Measurements from ENCODE around the gene TMEM220.
"Not testable (repeated sequence)": the region's sequence is repeated elsewhere in the genome, so short reads cannot be mapped to it uniquely, and the experiment has no call there.

Gene TMEM220

DNA sequence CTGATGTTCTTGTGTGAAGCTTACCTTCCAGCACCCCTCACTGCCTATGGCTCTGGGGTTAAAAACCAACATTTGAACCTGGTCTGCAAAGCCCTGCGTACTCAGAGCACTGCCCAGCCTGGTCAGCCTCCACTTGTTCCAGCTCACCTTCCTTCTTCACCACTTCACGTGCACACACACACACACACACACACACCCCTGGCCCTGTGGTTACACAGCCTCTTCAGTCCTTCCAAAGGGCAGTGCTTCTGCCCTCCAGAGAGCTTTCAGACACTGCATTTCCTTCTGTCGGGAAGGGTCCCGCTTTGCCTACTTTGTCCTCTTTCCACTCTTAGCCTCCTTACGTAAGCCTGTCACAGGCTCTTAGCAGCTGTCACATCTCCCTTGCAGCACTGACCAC, 9.6 kb upstream of the TMEM220 start:
- no peak for TF ChIP-seq CTCF (IDR thresholded peaks at IDR 0.05; ENCODE audit: low read length, missing control alignments)
- no peak for DNase-seq (ENCODE audit: low read depth)
- no peak overlapping the region for H3K4me3 ChIP-seq (replicated peaks; ENCODE audit: low read depth, low read length)

GRCh38 chr17:10738521-10739258, 8.9 kb upstream of the TMEM220 start:
- DNase-seq (ENCODE audit: low read depth) = no peak
- no peak overlapping the region for H3K4me3 ChIP-seq (replicated peaks; ENCODE audit: low read depth, low read length)
- TF ChIP-seq CTCF (IDR thresholded peaks at IDR 0.05; ENCODE audit: low read length, missing control alignments) = no peak

DNA sequence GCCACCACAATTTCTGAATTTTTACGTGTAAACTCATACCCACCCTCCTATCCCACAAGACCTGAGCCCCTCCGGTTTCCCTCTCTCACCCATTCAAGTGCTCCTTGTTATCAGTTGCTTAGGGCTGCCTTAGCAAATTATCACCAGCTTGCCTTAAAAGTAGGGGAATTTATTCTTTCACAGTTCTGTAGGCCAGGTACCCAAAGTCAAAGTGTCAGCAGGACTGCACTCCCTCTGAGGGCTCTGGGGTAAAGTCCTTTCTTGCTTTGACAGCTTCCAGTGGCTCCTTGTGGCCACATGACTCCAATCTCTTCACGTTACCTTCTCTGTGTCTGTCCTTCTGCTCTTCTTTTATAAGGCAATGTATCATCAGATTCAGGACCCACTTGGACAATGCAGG, 7.9 kb upstream of the TMEM220 start:
- TF ChIP-seq CTCF (IDR thresholded peaks at IDR 0.05; ENCODE audit: low read length, missing control alignments) = no peak
- no peak for DNase-seq (ENCODE audit: low read depth)
- no peak overlapping the region for H3K4me3 ChIP-seq (replicated peaks; ENCODE audit: low read depth, low read length)

GRCh38 chr17:10737168-10737622, 7.4 kb upstream of the TMEM220 start:
- peak; percentile 66 for DNase-seq (ENCODE audit: low read depth)
- peak; percentile 87 for TF ChIP-seq CTCF (IDR thresholded peaks at IDR 0.05; ENCODE audit: low read length, missing control alignments)
- H3K4me3 ChIP-seq (replicated peaks; ENCODE audit: low read depth, low read length) = no peak overlapping the region

DNA sequence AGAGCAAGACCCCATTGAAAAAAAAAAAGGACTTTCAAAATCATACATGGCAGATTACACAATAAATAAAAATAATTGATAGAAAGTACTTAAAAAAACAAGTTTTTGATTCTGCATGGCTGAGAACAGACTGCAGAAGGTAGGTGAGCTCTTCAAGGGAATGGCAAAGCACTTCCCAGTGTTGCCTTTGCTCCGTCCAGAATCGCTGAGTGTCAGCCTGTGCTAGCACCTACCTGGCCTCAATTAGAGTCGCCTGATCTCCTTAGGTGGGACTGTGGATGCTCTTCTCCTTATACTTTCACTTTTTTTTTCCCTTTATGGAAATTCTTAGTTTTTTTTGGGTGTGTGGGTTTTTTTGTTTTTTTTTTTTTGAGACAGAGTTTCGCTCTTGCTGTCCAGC, 6.0 kb upstream of the TMEM220 start:
- H3K4me3 ChIP-seq (replicated peaks; ENCODE audit: low read depth, low read length) = no peak overlapping the region
- no peak for DNase-seq (ENCODE audit: low read depth)
- no peak for TF ChIP-seq CTCF (IDR thresholded peaks at IDR 0.05; ENCODE audit: low read length, missing control alignments)

DNA sequence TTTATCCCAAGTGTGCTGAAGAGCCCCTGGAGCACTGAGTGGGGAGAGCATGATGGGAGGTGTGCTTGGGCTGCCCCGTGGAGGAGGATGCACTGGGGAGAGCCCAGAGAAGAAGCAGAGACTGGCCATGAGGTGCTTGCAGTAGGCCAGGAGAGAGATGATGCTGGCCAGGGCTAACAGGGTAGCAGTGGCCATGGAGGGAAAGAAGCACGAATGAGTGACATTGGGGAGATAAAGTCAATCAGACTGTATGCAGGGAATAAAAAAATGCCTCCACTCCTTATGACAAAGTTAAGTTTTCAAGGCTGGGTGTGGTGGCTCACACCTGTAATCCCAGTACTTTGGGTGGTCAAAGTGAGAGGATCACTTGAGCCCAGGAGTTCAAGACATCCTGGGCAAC, 5.4 kb upstream of the TMEM220 start:
- DNase-seq (ENCODE audit: low read depth) = no peak
- H3K4me3 ChIP-seq (replicated peaks; ENCODE audit: low read depth, low read length) = no peak overlapping the region
- TF ChIP-seq CTCF (IDR thresholded peaks at IDR 0.05; ENCODE audit: low read length, missing control alignments) = no peak

DNA sequence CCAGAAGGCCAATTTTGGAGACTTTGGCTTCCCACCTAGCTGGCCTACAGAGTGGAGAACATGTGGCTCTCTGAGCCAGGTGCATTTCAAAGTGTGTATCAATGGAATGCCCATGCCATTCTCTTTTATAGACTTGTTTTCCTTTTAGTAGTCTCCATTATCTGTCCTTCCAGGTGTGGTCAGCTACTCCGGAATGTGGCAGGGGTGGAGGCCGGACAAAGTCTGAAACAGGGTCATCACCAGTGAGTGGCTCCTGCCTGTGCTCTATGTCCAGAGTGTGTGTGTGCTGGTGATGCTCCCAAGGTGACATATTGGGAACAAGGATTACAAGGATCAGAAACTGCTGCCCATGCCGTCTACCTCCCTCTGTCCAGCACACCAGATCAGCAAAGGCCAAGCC, 3.8 kb upstream of the TMEM220 start:
- TF ChIP-seq CTCF (IDR thresholded peaks at IDR 0.05; ENCODE audit: low read length, missing control alignments) = no peak
- no peak overlapping the region for H3K4me3 ChIP-seq (replicated peaks; ENCODE audit: low read depth, low read length)
- DNase-seq (ENCODE audit: low read depth) = no peak

- not testable (repeated sequence) for H3K4me3 ChIP-seq (replicated peaks; ENCODE audit: low read depth, low read length); DNase-seq (ENCODE audit: low read depth)
Measured at GRCh38 chr17:10732121-10732520, 2.3 kb upstream of the TMEM220 start.
